K562 (cell line): ENCODE results near the gene TCFL5. TPM values are rescaled to one million over a fixed set of nuclear protein-coding genes. Genes with fewer than 3 reads are reported as not detected.

Experiments used
- ATF7 ChIP-seq: fragments of 450-650 bp; IDR thresholded peaks from 2 replicates; pipeline ENCODE4 v1.7.1; 2014; ENCODE audit warnings: mild to moderate bottlenecking, moderate library complexity
- GATAD2A ChIP-seq: fragments of 450-650 bp; IDR thresholded peaks from 2 replicates; pipeline ENCODE4 v1.6.1; 2017
- GTF2F1 ChIP-seq: IDR thresholded peaks from 2 replicates; pipeline ENCODE4 v1.6.1; 2011; ENCODE audit warnings: low read depth, low read length, improper control_type of control experiment
- HOXB6 ChIP-seq: fragments of 250-450 bp; sonication (Bioruptor Pico); IDR thresholded peaks from 2 replicates; pipeline ENCODE4 v1.5.1; 2022; ENCODE audit warnings: mild to moderate bottlenecking, borderline replicate concordance
- NCOA6 ChIP-seq: fragments of 450-650 bp; IDR thresholded peaks from 2 replicates; pipeline ENCODE4 v1.6.1; 2017; ENCODE audit warnings: mild to moderate bottlenecking
- PHTF2 ChIP-seq: fragments of 250-450 bp; sonication (Bioruptor Pico); IDR thresholded peaks from 2 replicates; pipeline ENCODE4 v1.5.0; 2021; ENCODE audit warnings: mild to moderate bottlenecking
- SRSF3 ChIP-seq: fragments of 200-400 bp; formaldehyde crosslinking; IDR thresholded peaks from 2 replicates; pipeline ENCODE4 v1.6.1; 2016; ENCODE audit warnings: mild to moderate bottlenecking, low read length, moderate library complexity; ENCODE audit not compliant: insufficient read depth
- SUPT5H ChIP-seq: fragments of 450-650 bp; IDR thresholded peaks from 2 replicates; pipeline ENCODE4 v1.6.1; 2016
- TAF15 ChIP-seq: fragments of 200-400 bp; formaldehyde crosslinking; IDR thresholded peaks from 2 replicates; pipeline ENCODE4 v1.6.1; 2017; ENCODE audit warnings: mild to moderate bottlenecking, low read depth, low read length, moderate library complexity
- ZBTB26 ChIP-seq: fragments of 450-650 bp; formaldehyde crosslinking; IDR thresholded peaks from 2 replicates; pipeline ENCODE4 v1.4.0; 2022; ENCODE audit warnings: missing genetic modification characterization
- ZNF41 ChIP-seq: fragments of 250-450 bp; sonication (Bioruptor Pico); conservative IDR thresholded peaks from 2 replicates; pipeline ENCODE4 v1.4.0; 2020; ENCODE audit warnings: mild to moderate bottlenecking
- ZNF57 ChIP-seq: fragments of 450-650 bp; formaldehyde crosslinking; IDR thresholded peaks from 2 replicates; pipeline ENCODE4 v1.4.0; 2020; ENCODE audit warnings: mild to moderate bottlenecking, moderate library complexity
- polyA plus RNA-seq, 8 experiments: library from polyadenylated mRNA; depleted of rRNA in 4 of 8; stranded (reverse) in 5 of 8; unstranded in 3 of 8; fragments of >200 nt; fragmentation: Nextera tagmentation in 2 of 8; fragmentation: Illumina TruSeq in 1 of 8; extraction: Ambion mirVana in 2 of 8; extraction: Trizol in 1 of 8; gene quantifications; 2 replicates each; pipeline versions ENCODE4 v1.2.1 to v1.2.3, GENCODE V29; 2011 to 2014; ENCODE audit warnings: inconsistent platforms in 1 of 8, missing spikeins in 1 of 8
- total RNA-seq, 7 experiments: library from RNA; depleted of rRNA in 6 of 7; stranded (reverse); fragments of >200 nt in 6 of 7; fragmentation: Illumina TruSeq in 2 of 7; extraction: Trizol in 2 of 7; gene quantifications; 2 replicates each; pipeline versions ENCODE4 v1.2.1 to v1.2.3, GENCODE V29; 2011 to 2021; ENCODE audit warnings: low replicate concordance in 1 of 7
- TF ChIP-seq, protein P1 (sequence below), 2 experiments: fragments of 450-650 bp; formaldehyde crosslinking in 1 of 2; IDR thresholded peaks; 2 replicates each; pipeline versions ENCODE4 v1.4.0 to v1.6.1; 2014 to 2020; ENCODE audit warnings: mild to moderate bottlenecking in 2 of 2, borderline replicate concordance in 1 of 2, low read depth in 1 of 2
- TF ChIP-seq, protein P2 (sequence below): sonication (generic); IDR thresholded peaks from 2 replicates; pipeline ENCODE4 v1.6.1; 2016

The TCFL5 gene
- total and polyA plus RNA-seq, 9 of the 15 experiments (the other 6 are each of a cell fraction or from before 2014, with no cell fraction given), result 1.00 to 12.6 (median 9.1) TPM

DNA sequence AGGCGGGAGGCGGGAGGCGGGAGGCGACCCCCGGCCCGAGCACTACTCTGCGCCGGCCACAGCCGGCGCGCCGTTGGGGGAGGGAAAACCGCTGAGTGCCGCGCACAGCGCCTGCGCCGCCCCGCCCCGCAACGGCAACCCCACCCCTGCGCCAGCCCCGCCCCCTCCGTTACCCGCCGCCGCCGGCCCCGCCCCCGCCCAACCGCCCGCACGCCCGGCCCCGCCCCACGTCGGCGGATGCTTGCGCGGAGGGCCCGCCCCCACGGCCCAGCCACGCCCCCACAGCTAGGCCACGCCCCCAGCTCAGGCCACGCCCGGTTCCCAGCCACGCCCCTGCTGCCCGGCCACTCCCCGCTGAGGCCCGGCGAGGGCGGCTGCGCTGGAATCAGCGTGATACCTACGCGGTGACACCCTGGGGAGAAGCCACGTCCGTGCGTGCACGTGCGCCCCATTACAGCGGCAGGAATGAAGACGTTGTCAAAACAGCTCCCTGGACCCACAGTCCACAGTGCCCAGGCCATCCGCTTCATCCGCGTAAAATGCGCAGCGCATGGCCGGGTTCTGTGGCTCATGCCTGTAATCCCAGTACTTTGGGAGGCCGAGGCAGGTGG is at the start of gene TCFL5 (continued):
- TF ChIP-seq, protein P1, sequence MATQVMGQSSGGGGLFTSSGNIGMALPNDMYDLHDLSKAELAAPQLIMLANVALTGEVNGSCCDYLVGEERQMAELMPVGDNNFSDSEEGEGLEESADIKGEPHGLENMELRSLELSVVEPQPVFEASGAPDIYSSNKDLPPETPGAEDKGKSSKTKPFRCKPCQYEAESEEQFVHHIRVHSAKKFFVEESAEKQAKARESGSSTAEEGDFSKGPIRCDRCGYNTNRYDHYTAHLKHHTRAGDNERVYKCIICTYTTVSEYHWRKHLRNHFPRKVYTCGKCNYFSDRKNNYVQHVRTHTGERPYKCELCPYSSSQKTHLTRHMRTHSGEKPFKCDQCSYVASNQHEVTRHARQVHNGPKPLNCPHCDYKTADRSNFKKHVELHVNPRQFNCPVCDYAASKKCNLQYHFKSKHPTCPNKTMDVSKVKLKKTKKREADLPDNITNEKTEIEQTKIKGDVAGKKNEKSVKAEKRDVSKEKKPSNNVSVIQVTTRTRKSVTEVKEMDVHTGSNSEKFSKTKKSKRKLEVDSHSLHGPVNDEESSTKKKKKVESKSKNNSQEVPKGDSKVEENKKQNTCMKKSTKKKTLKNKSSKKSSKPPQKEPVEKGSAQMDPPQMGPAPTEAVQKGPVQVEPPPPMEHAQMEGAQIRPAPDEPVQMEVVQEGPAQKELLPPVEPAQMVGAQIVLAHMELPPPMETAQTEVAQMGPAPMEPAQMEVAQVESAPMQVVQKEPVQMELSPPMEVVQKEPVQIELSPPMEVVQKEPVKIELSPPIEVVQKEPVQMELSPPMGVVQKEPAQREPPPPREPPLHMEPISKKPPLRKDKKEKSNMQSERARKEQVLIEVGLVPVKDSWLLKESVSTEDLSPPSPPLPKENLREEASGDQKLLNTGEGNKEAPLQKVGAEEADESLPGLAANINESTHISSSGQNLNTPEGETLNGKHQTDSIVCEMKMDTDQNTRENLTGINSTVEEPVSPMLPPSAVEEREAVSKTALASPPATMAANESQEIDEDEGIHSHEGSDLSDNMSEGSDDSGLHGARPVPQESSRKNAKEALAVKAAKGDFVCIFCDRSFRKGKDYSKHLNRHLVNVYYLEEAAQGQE (IDR thresholded peaks at IDR 0.05; ENCODE audit: borderline replicate concordance), result no peak
- TF ChIP-seq, protein P1 (CRISPR knock-in tag; IDR thresholded peaks at IDR 0.05; ENCODE audit: low read depth), result peak; percentile 70; the same call in 1 of the 2 replicates
- no peak for TF ChIP-seq ZNF41 (CRISPR knock-in tag)
- TF ChIP-seq HOXB6 (CRISPR knock-in tag), result no peak
- TF ChIP-seq SRSF3, result no peak
- 0 out of 2 replicates have a peak, but pooled peaks have one; percentile 63 for TF ChIP-seq ZBTB26
- TF ChIP-seq GATAD2A, result no peak
- TF ChIP-seq, protein P2, sequence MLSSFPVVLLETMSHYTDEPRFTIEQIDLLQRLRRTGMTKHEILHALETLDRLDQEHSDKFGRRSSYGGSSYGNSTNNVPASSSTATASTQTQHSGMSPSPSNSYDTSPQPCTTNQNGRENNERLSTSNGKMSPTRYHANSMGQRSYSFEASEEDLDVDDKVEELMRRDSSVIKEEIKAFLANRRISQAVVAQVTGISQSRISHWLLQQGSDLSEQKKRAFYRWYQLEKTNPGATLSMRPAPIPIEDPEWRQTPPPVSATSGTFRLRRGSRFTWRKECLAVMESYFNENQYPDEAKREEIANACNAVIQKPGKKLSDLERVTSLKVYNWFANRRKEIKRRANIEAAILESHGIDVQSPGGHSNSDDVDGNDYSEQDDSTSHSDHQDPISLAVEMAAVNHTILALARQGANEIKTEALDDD, result no peak
- TF ChIP-seq NCOA6, result peak; percentile 87
- TF ChIP-seq ZNF57 (CRISPR knock-in tag), result no peak
- TF ChIP-seq GTF2F1, result no peak
- TF ChIP-seq PHTF2 (CRISPR knock-in tag), result no peak
- peak; percentile 75 for TF ChIP-seq SUPT5H
- no peak for TF ChIP-seq TAF15
- TF ChIP-seq ATF7, result peak; percentile 76
